ENCODE data around the gene BTG1. TPM values are rescaled to one million over a fixed set of nuclear protein-coding genes. Genes with fewer than 3 reads are reported as not detected.

Gene BTG1
- total and polyA plus RNA-seq, 4 donors: 25.7 to 86.9 (median 63.6) TPM

GRCh38 chr12:92133795-92134637 lies 11.6 kb downstream of the BTG1 start:
- H3K4me1 ChIP-seq (ENCODE audit: control insufficient read depth in 1 of 2, insufficient read depth in 2 of 2, low read length in 2 of 2): peaks cover 4 to 27% of the 10 kb centered on the region in 2 donors
- DNase-seq (no peak), ATAC-seq (ENCODE audit: low FRiP score) (no peak)
- peak overlapping the region; percentile 28 to 45 for H3K27ac ChIP-seq (ENCODE audit: low read depth in 1 of 2, low read length in 2 of 2)
- H3K9me3 ChIP-seq (ENCODE audit: control insufficient read depth, low read length): no peaks in the 10 kb centered on the region
- WGBS, 2 donors: 18 to 20% methylated on average over 3 of the region's 3 CpGs
- H3K4me3 ChIP-seq (ENCODE audit: low read length in 2 of 2): no peak overlapping the region
- intact Hi-C loops (cut with DNase I): loop anchor here (2.0 kb wide), 2 partner anchors 65 to 317 kb away; no protein-coding TSS in a partner anchor
- H3K36me3 ChIP-seq (ENCODE audit: control insufficient read depth in 1 of 2, insufficient read depth in 2 of 2, low read length in 1 of 2): no peaks in the 10 kb centered on the region
- H3K27me3 ChIP-seq (ENCODE audit: control insufficient read depth in 1 of 2, insufficient read depth in 2 of 2, low read length in 1 of 2): no peaks in the 10 kb centered on the region

GRCh38 chr12:92133171-92133570 lies 12.5 kb downstream of the BTG1 start:
- ATAC-seq (ENCODE audit: low FRiP score) (peak; percentile 45), DNase-seq (no peak)
- no peaks in the 10 kb centered on the region for H3K27me3 ChIP-seq (ENCODE audit: control insufficient read depth in 1 of 2, insufficient read depth in 2 of 2, low read length in 1 of 2)
- peaks cover 4 to 27% of the 10 kb centered on the region in 2 donors for H3K4me1 ChIP-seq (ENCODE audit: control insufficient read depth in 1 of 2, insufficient read depth in 2 of 2, low read length in 2 of 2)
- H3K36me3 ChIP-seq (ENCODE audit: control insufficient read depth in 1 of 2, insufficient read depth in 2 of 2, low read length in 1 of 2): no peaks in the 10 kb centered on the region
- intact Hi-C loops (cut with DNase I): loop anchor here in 1 of 2 donors (2.0 kb wide), 1 partner anchor 64 kb away; no protein-coding TSS in a partner anchor
- no peaks in the 10 kb centered on the region for H3K9me3 ChIP-seq (ENCODE audit: control insufficient read depth, low read length)
- no peak overlapping the region for H3K4me3 ChIP-seq (ENCODE audit: low read length in 2 of 2)
- WGBS, 2 donors: 0% methylated on average over 1 of the region's 1 CpG
- no peak overlapping the region for H3K27ac ChIP-seq (ENCODE audit: low read depth in 1 of 2, low read length in 2 of 2)

- DNase-seq (no peak), ATAC-seq (ENCODE audit: low FRiP score) (no peak)
- WGBS, 2 donors: 93% methylated on average over 1 of the region's 1 CpG
- Histone ChIP-seq H3K36me3 (ENCODE audit: control insufficient read depth in 1 of 2, insufficient read depth in 2 of 2, low read length in 1 of 2) (no peaks in the 10 kb centered on the region), H3K4me1 (ENCODE audit: control insufficient read depth in 1 of 2, insufficient read depth in 2 of 2, low read length in 2 of 2) (peaks cover 1 to 22% of the 10 kb centered on the region in 2 donors), H3K27ac (ENCODE audit: low read depth in 1 of 2, low read length in 2 of 2) (no peak overlapping the region), H3K27me3 (ENCODE audit: control insufficient read depth in 1 of 2, insufficient read depth in 2 of 2, low read length in 1 of 2) (no peaks in the 10 kb centered on the region), H3K9me3 (ENCODE audit: control insufficient read depth, low read length) (no peaks in the 10 kb centered on the region), H3K4me3 (ENCODE audit: low read length in 2 of 2) (peak overlapping the region in 1 of 2 donors; percentile 33)
- intact Hi-C loops (cut with DNase I): loop anchor here in 1 of 2 donors (2.0 kb wide), 1 partner anchor 63 kb away; no protein-coding TSS in a partner anchor
These were observed 13.4 kb downstream of the BTG1 start for GRCh38 chr12:92132288-92132687.

GRCh38 chr12:92130999-92131398 lies 14.6 kb downstream of the BTG1 start:
- Histone ChIP-seq H3K9me3 (ENCODE audit: control insufficient read depth, low read length) (no peaks in the 10 kb centered on the region), H3K27me3 (ENCODE audit: control insufficient read depth in 1 of 2, insufficient read depth in 2 of 2, low read length in 1 of 2) (no peaks in the 10 kb centered on the region), H3K4me3 (ENCODE audit: low read length in 2 of 2) (no peak overlapping the region), H3K27ac (ENCODE audit: low read depth in 1 of 2, low read length in 2 of 2) (no peak overlapping the region), H3K4me1 (ENCODE audit: control insufficient read depth in 1 of 2, insufficient read depth in 2 of 2, low read length in 2 of 2) (peaks cover 1 to 16% of the 10 kb centered on the region in 2 donors), H3K36me3 (ENCODE audit: control insufficient read depth in 1 of 2, insufficient read depth in 2 of 2, low read length in 1 of 2) (no peaks in the 10 kb centered on the region)
- DNase-seq (no peak), ATAC-seq (ENCODE audit: low FRiP score) (no peak)
- intact Hi-C loops (cut with DNase I): no loop called here
- WGBS, 2 donors: 12 to 39% methylated on average over 4 of the region's 4 CpGs

- H3K27me3 ChIP-seq (ENCODE audit: control insufficient read depth in 1 of 2, insufficient read depth in 2 of 2, low read length in 1 of 2): no peaks in the 10 kb centered on the region
- ATAC-seq (ENCODE audit: low FRiP score): no peak
- H3K4me1 ChIP-seq (ENCODE audit: control insufficient read depth in 1 of 2, insufficient read depth in 2 of 2, low read length in 2 of 2): peaks cover 1 to 16% of the 10 kb centered on the region in 2 donors
- no peaks in the 10 kb centered on the region for H3K9me3 ChIP-seq (ENCODE audit: control insufficient read depth, low read length)
- intact Hi-C loops (cut with DNase I): no loop called here
- H3K27ac ChIP-seq (ENCODE audit: low read depth in 1 of 2, low read length in 2 of 2): no peak overlapping the region
- DNase-seq: no peak
- no peaks in the 10 kb centered on the region for H3K36me3 ChIP-seq (ENCODE audit: control insufficient read depth in 1 of 2, insufficient read depth in 2 of 2, low read length in 1 of 2)
- WGBS, 2 donors: 96 to 100% methylated on average over 2 of the region's 2 CpGs
- H3K4me3 ChIP-seq (ENCODE audit: low read length in 2 of 2): no peak overlapping the region
These were observed 16.0 kb downstream of the BTG1 start for GRCh38 chr12:92129609-92130008.

- 38 to 39% methylated on average over 1 of the region's 1 CpG for WGBS, 2 donors
- no peaks in the 10 kb centered on the region for H3K27me3 ChIP-seq (ENCODE audit: control insufficient read depth in 1 of 2, insufficient read depth in 2 of 2, low read length in 1 of 2)
- intact Hi-C loops (cut with DNase I): no loop called here
- no peak overlapping the region for H3K4me3 ChIP-seq (ENCODE audit: low read length in 2 of 2)
- ATAC-seq (ENCODE audit: low FRiP score): no peak
- H3K4me1 ChIP-seq (ENCODE audit: control insufficient read depth in 1 of 2, insufficient read depth in 2 of 2, low read length in 2 of 2): peaks cover 0 to 8% of the 10 kb centered on the region in 2 donors
- no peak for DNase-seq
- no peaks in the 10 kb centered on the region for H3K36me3 ChIP-seq (ENCODE audit: control insufficient read depth in 1 of 2, insufficient read depth in 2 of 2, low read length in 1 of 2)
- H3K27ac ChIP-seq (ENCODE audit: low read depth in 1 of 2, low read length in 2 of 2): no peak overlapping the region
- H3K9me3 ChIP-seq (ENCODE audit: control insufficient read depth, low read length): no peaks in the 10 kb centered on the region
These were observed 17.0 kb downstream of the BTG1 start for GRCh38 chr12:92128612-92129011.

- Histone ChIP-seq H3K4me3 (ENCODE audit: low read length in 2 of 2) (no peak overlapping the region), H3K27me3 (ENCODE audit: control insufficient read depth in 1 of 2, insufficient read depth in 2 of 2, low read length in 1 of 2) (no peaks in the 10 kb centered on the region), H3K9me3 (ENCODE audit: control insufficient read depth, low read length) (no peaks in the 10 kb centered on the region), H3K4me1 (ENCODE audit: control insufficient read depth in 1 of 2, insufficient read depth in 2 of 2, low read length in 2 of 2) (peaks cover 0 to 2% of the 10 kb centered on the region in 2 donors), H3K36me3 (ENCODE audit: control insufficient read depth in 1 of 2, insufficient read depth in 2 of 2, low read length in 1 of 2) (no peaks in the 10 kb centered on the region), H3K27ac (ENCODE audit: low read depth in 1 of 2, low read length in 2 of 2) (no peak overlapping the region)
- WGBS, 2 donors: 76 to 88% methylated on average over 6 of the region's 6 CpGs
- DNase-seq (no peak), ATAC-seq (ENCODE audit: low FRiP score) (no peak)
- intact Hi-C loops (cut with DNase I): no loop called here
These were observed 21.0 kb downstream of the BTG1 start for GRCh38 chr12:92124689-92125029.

- H3K36me3 ChIP-seq (ENCODE audit: control insufficient read depth in 1 of 2, insufficient read depth in 2 of 2, low read length in 1 of 2): no peaks in the 10 kb centered on the region
- ATAC-seq (ENCODE audit: low FRiP score) (no peak), DNase-seq (no peak)
- no peak overlapping the region for H3K27ac ChIP-seq (ENCODE audit: low read depth in 1 of 2, low read length in 2 of 2)
- WGBS, 2 donors: 80 to 87% methylated on average over 2 of the region's 2 CpGs
- peaks cover 0 to 2% of the 10 kb centered on the region in 2 donors for H3K4me1 ChIP-seq (ENCODE audit: control insufficient read depth in 1 of 2, insufficient read depth in 2 of 2, low read length in 2 of 2)
- H3K27me3 ChIP-seq (ENCODE audit: control insufficient read depth in 1 of 2, insufficient read depth in 2 of 2, low read length in 1 of 2): no peaks in the 10 kb centered on the region
- no peak overlapping the region for H3K4me3 ChIP-seq (ENCODE audit: low read length in 2 of 2)
- intact Hi-C loops (cut with DNase I): no loop called here
- no peaks in the 10 kb centered on the region for H3K9me3 ChIP-seq (ENCODE audit: control insufficient read depth, low read length)
These were observed 21.6 kb downstream of the BTG1 start for GRCh38 chr12:92123780-92124688.

Data from aorta (tissue), 5 donors.